Uterus (tissue), 4 donors: ENCODE data around the gene PSEN1. TPM values are rescaled to one million over a fixed set of nuclear protein-coding genes. Genes with fewer than 3 reads are reported as not detected.

Experiments used
- DNase-seq, 2 donors: peaks; one replicate each; pipeline ENCODE4 v3.0.0-alpha.2; 2019 to 2020
- H3K27ac ChIP-seq, 2 donors: fragments of 200-600 bp; sonication (generic); 1 replicate in 1 of 2; 2 replicates in 1 of 2; pipeline ENCODE4 v1.5.1; 2016 to 2018
- H3K27me3 ChIP-seq, 2 donors: fragments of 200-600 bp; sonication (generic); one replicate each; pipeline ENCODE4 v1.5.1; 2018 to 2019; ENCODE audit warnings: control low read depth in 1 of 2
- H3K36me3 ChIP-seq, 2 donors: fragments of 200-600 bp; sonication (generic); one replicate each; pipeline ENCODE4 v1.5.1; 2019; ENCODE audit warnings: control low read depth in 1 of 2
- H3K4me1 ChIP-seq, 2 donors: fragments of 200-600 bp; sonication (generic); one replicate each; pipeline ENCODE4 v1.5.1; 2018 to 2019; ENCODE audit warnings: control low read depth in 1 of 2
- H3K4me3 ChIP-seq, 2 donors: fragments of 200-600 bp; sonication (generic); 1 replicate in 1 of 2; 2 replicates in 1 of 2; pipeline ENCODE4 v1.5.1; 2018 to 2019; ENCODE audit warnings: mild to moderate bottlenecking in 1 of 2
- H3K9me3 ChIP-seq, 2 donors: fragments of 200-600 bp; sonication (generic); one replicate each; pipeline ENCODE4 v1.5.1; 2019; ENCODE audit warnings: control low read depth in 1 of 2
- CTCF ChIP-seq, 4 experiments: fragments of 200-600 bp in 2 of 4; fragments of 450-650 bp in 2 of 4; sonication (generic) in 2 of 4; IDR thresholded peaks; one replicate each; pipeline ENCODE4 v1.5.1; 2016 to 2019; ENCODE audit warnings: antibody characterized with exemption in 4 of 4, mild to moderate bottlenecking in 2 of 4, moderate library complexity in 1 of 4
- POLR2A ChIP-seq, 2 donors: fragments of 450-650 bp; IDR thresholded peaks; one replicate each; pipeline ENCODE4 v1.6.1; 2016; ENCODE audit warnings: antibody characterized with exemption in 2 of 2, mild to moderate bottlenecking in 1 of 2, moderate library complexity in 1 of 2
- intact Hi-C: fragments of 100-400 bp; cut with DNase I; formaldehyde crosslinking; loops from one replicate; pipeline ENCODE4 v1.15.1; 2023; ENCODE audit warnings: low total_unique reads
- total RNA-seq, 4 donors: library from RNA; depleted of rRNA in 3 of 4; stranded (reverse); fragments of >200 nt in 3 of 4; gene quantifications; one replicate each; pipeline versions ENCODE4 v1.1.0 to v1.2.4, GENCODE V29; 2014 to 2023
- donor health status: DM: yes; HTN: yes; CAD: no.

Gene PSEN1
- total RNA-seq, 4 donors from 2014 or later: 38.8 to 129 (median 67.8) TPM

DNA sequence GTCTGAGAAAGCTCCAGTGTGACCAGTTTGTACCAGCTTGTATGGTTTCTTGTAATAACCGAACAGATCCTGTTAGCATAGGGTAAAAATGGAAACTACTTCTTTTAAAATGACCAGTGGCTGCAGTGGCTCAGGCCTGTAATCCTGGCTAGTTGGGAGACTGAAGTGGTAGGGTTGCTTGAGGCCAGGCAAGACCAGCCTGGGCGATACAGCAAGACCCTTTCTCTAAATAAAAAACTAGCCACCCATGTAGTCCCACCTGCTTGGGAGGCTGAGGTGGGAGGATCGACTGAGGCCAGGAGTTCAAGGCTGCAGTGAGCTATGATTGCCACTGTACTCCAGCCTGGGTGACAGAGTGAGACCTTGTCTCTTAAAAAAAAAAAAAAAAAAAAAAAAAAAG is 7.3 kb downstream of the PSEN1 start:
- TF ChIP-seq POLR2A (IDR thresholded peaks at IDR 0.05) (no peak), CTCF (IDR thresholded peaks at IDR 0.05) (no peak)
- H3K27ac ChIP-seq: no peak overlapping the region
- H3K4me1 ChIP-seq: no peaks in the 10 kb centered on the region
- H3K4me3 ChIP-seq: no peak overlapping the region
- no peaks in the 10 kb centered on the region for H3K27me3 ChIP-seq
- no peaks in the 10 kb centered on the region for H3K9me3 ChIP-seq
- no peaks in the 10 kb centered on the region for H3K36me3 ChIP-seq
- no peak for DNase-seq
- intact Hi-C loops: no loop called here

DNA sequence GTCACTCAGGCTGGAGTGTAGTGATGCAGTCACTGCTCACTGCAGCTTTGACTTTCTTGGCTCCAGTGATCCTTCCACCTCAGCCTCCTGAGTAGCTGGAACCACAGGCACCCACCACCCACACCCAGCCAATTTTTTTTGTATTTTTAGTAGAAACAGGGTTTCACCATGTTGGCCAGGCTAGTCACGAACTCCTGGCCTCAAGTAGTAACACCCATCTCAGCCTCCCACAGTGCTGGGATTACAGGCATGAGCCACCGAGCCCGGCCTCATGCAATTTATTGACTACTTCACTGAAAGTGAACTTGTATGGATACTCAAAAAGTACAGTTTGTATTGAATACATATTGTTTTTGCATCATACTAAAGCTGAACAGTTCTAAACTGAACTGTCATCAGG is 9.1 kb downstream of the PSEN1 start:
- H3K4me1 ChIP-seq: no peaks in the 10 kb centered on the region
- DNase-seq: no peak
- no peaks in the 10 kb centered on the region for H3K27me3 ChIP-seq
- TF ChIP-seq POLR2A (IDR thresholded peaks at IDR 0.05): no peak
- TF ChIP-seq CTCF (IDR thresholded peaks at IDR 0.05): no peak
- no peaks in the 10 kb centered on the region for H3K9me3 ChIP-seq
- intact Hi-C loops: no loop called here
- no peaks in the 10 kb centered on the region for H3K36me3 ChIP-seq
- H3K4me3 ChIP-seq: no peak overlapping the region
- no peak overlapping the region for H3K27ac ChIP-seq

- no peaks in the 10 kb centered on the region for H3K9me3 ChIP-seq
- no peaks in the 10 kb centered on the region for H3K27me3 ChIP-seq
- TF ChIP-seq CTCF (IDR thresholded peaks at IDR 0.05): no peak
- no peak for TF ChIP-seq POLR2A (IDR thresholded peaks at IDR 0.05)
- no peaks in the 10 kb centered on the region for H3K36me3 ChIP-seq
- no peak for DNase-seq
- intact Hi-C loops: no loop called here
- no peaks in the 10 kb centered on the region for H3K4me1 ChIP-seq
- no peak overlapping the region for H3K27ac ChIP-seq
- H3K4me3 ChIP-seq: no peak overlapping the region
Observed at GRCh38 chr14:73146111-73146510, 9.8 kb downstream of the PSEN1 start.

DNA sequence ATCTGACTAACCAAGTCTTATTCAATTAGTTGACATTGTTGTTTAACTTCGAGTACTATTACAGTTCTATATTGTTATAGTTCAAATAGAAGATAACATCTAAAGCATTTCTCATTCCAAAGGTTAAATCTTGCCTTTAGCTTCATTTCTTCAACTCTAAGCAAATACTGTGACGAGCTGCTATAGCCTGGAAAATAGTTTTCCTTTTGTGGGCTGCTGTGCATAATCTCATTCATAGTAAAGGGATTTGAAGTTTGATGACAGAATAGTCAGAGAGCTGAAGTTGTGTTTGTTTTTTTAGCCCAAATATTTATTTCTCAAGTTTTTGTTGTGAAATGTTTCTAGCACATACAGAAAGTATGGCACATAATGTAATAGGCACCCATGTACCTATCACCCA is 13.4 kb downstream of the PSEN1 start:
- Histone ChIP-seq H3K36me3 (no peaks in the 10 kb centered on the region), H3K9me3 (no peaks in the 10 kb centered on the region), H3K4me1 (no peaks in the 10 kb centered on the region), H3K27ac (no peak overlapping the region), H3K4me3 (no peak overlapping the region), H3K27me3 (no peaks in the 10 kb centered on the region)
- TF ChIP-seq CTCF (IDR thresholded peaks at IDR 0.05) (no peak), POLR2A (IDR thresholded peaks at IDR 0.05) (no peak)
- DNase-seq: no peak
- intact Hi-C loops: no loop called here

- Histone ChIP-seq H3K4me1 (no peaks in the 10 kb centered on the region), H3K4me3 (no peak overlapping the region), H3K36me3 (no peaks in the 10 kb centered on the region), H3K27me3 (no peaks in the 10 kb centered on the region), H3K27ac (no peak overlapping the region), H3K9me3 (no peaks in the 10 kb centered on the region)
- intact Hi-C loops: no loop called here
- no peak for DNase-seq
- TF ChIP-seq CTCF (IDR thresholded peaks at IDR 0.05): no peak
- no peak for TF ChIP-seq POLR2A (IDR thresholded peaks at IDR 0.05)
Observed at GRCh38 chr14:73153272-73153671, 17.0 kb downstream of the PSEN1 start.
